BJ (cell line): ENCODE data around the gene APOC1. TPM values are rescaled to one million over a fixed set of nuclear protein-coding genes. Genes with fewer than 3 reads are reported as not detected.

Experiments
- CTCF ChIA-PET: fragments of 350-600 bp; formaldehyde crosslinking; extraction: SDS; loops from one replicate; lab custom pipeline; 2021; ENCODE audit warnings: antibody characterized with exemption, inconsistent platforms; lab: Yijun Ruan, JAX
- POLR2A ChIA-PET: fragments of 300-600 bp; sonication (Branson Sonifier 250); formaldehyde crosslinking; extraction: SDS; loops from one replicate; lab custom pipeline; 2021; ENCODE audit warnings: antibody characterized with exemption; lab: Charles Lee
- DNase-seq: peaks from one replicate; pipeline ENCODE4 v3.0.0-alpha.2; 2011; ENCODE audit warnings: low read depth
- H3K27me3 ChIP-seq: 2 replicates; pipeline ENCODE4 v1.6.0; 2011; ENCODE audit warnings: low read length; ENCODE audit not compliant: control insufficient read depth, insufficient read depth
- H3K36me3 ChIP-seq: 2 replicates; pipeline ENCODE4 v1.5.1; 2011; ENCODE audit warnings: low read length; ENCODE audit not compliant: control insufficient read depth, insufficient read depth
- H3K4me3 ChIP-seq: 2 replicates; pipeline ENCODE4 v1.5.1; 2011; ENCODE audit warnings: low read depth, mild to moderate bottlenecking, control low read depth, low read length
- CTCF ChIP-seq: IDR thresholded peaks from 2 replicates; pipeline ENCODE4 v1.5.1; 2011; ENCODE audit warnings: low read depth, mild to moderate bottlenecking, control low read depth, inconsistent platforms, low read length, moderate library complexity; ENCODE audit not compliant: insufficient read depth
- polyA plus RNA-seq: library from polyadenylated mRNA; depleted of rRNA; stranded (reverse); fragments of >200 nt; gene quantifications from 2 replicates; pipeline ENCODE4 v1.2.3, GENCODE V29; 2011

APOC1 gene
- polyA plus RNA-seq, 1 experiment = 4.9 TPM

- CTCF ChIA-PET = interaction anchor here (0.6 to 6.6 kb wide), 21 partner anchors 9 to 436 kb away, joined by 3 to 151 read pairs (median 4); partner anchors contain the start of genes APOC1, CLPTM1, IGSF23 and KLC3
- no peak for DNase-seq
- Histone ChIP-seq H3K27me3 (peaks cover 3% of the 10 kb centered on the region), H3K4me3 (no peak overlapping the region), H3K36me3 (peaks cover 14% of the 10 kb centered on the region)
- peak; percentile 99 for TF ChIP-seq CTCF
- POLR2A ChIA-PET = no interaction called here
These were observed 10.6 kb upstream of the APOC1 start for GRCh38 chr19:44903602-44904425.

- no peak for DNase-seq
- TF ChIP-seq CTCF = 0 out of 2 replicates have a peak, but pooled peaks have one; percentile 27
- POLR2A ChIA-PET = no interaction called here
- Histone ChIP-seq H3K4me3 (no peak overlapping the region), H3K27me3 (peaks cover 3% of the 10 kb centered on the region), H3K36me3 (peaks cover 14% of the 10 kb centered on the region)
- CTCF ChIA-PET = interaction anchor here (0.6 to 6.6 kb wide), 19 partner anchors 9 to 435 kb away, joined by 3 to 151 read pairs (median 4); partner anchors contain the start of genes APOC1, CLPTM1, IGSF23 and KLC3
These were observed 9.9 kb upstream of the APOC1 start for GRCh38 chr19:44904426-44904994.

GRCh38 chr19:44905437-44906160, 8.8 kb upstream of the APOC1 start, which contains the start of gene APOE:
APOE (plus strand) TSS chr19:44905796; CDS start chr19:44906625, 829 bp downstream.
- ChIA-PET CTCF (interaction anchor here (0.6 to 6.6 kb wide), 7 partner anchors 9 to 250 kb away, joined by 3 to 151 read pairs (median 5); partner anchors contain the start of genes APOC1, CLPTM1 and TOMM40), POLR2A (no interaction called here)
- peaks cover 8% of the 10 kb centered on the region for H3K36me3 ChIP-seq
- no peak for TF ChIP-seq CTCF
- H3K4me3 ChIP-seq = no peak within 1 kb of the TSS
- DNase-seq = no peak
- H3K27me3 ChIP-seq = peaks cover 3% of the 10 kb centered on the region

GRCh38 chr19:44907613-44908012, 6.8 kb upstream of the APOC1 start:
- ChIA-PET CTCF (interaction anchor here (6.6 kb wide), 1 partner anchor 45 kb away, joined by 151 read pairs; the partner anchor contains the start of gene CLPTM1), POLR2A (no interaction called here)
- no peak overlapping the region for H3K4me3 ChIP-seq
- no peak for TF ChIP-seq CTCF
- no peaks in the 10 kb centered on the region; the same call in 1 of the 2 replicates for H3K36me3 ChIP-seq
- DNase-seq = no peak
- peaks cover 3% of the 10 kb centered on the region for H3K27me3 ChIP-seq
